ENCODE data around the gene TJP3.

Gene TJP3

DNA sequence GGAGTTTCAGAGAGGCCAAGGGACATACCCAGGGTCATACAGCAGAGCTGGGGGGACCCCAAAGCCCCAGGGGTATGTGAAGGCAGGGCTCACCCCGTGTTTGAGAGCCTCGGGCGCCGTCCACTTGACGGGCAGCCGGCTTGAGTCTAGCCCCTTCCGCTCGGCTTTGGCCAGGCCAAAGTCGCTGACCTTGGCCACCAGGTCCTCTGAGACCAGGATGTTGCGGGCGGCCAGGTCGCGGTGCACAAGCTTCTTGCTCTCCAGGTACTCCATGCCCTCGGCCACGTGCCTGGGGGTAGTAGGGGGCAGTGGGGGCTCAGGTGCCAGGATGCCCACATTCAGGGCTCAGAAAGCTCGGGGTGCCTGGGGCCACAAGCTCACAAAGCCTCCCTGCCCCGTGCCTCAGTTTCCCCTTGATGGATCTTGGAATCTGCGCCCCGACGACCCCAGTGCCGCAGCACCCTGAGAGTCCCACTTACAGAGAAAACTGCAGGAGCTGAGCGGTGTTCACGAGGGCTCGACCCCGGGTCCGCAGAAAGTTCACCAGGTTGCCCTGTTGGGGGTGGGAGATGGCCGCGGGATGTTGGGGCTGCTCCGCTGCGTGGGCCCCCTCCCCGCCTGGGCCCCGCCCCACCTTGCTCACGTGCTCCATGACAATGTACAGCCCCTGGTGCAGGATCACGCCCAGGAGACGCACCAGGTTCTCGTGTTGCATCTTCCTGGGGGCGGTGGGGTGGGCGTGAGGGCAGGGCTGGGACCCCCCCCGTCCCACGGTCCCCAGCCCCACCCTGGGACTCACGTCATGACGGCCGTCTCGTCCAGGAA is 70.9 kb downstream of the TJP3 start:
- no peak overlapping the region for H3K4me3 ChIP-seq (ENCODE audit: low read depth, low read length)
- no peak for DNase-seq (ENCODE audit: low read depth)
- TF ChIP-seq POLR2A (IDR thresholded peaks at IDR 0.05; ENCODE audit: extremely low read depth, insufficient read length), result no peak
- TF ChIP-seq, protein P1, sequence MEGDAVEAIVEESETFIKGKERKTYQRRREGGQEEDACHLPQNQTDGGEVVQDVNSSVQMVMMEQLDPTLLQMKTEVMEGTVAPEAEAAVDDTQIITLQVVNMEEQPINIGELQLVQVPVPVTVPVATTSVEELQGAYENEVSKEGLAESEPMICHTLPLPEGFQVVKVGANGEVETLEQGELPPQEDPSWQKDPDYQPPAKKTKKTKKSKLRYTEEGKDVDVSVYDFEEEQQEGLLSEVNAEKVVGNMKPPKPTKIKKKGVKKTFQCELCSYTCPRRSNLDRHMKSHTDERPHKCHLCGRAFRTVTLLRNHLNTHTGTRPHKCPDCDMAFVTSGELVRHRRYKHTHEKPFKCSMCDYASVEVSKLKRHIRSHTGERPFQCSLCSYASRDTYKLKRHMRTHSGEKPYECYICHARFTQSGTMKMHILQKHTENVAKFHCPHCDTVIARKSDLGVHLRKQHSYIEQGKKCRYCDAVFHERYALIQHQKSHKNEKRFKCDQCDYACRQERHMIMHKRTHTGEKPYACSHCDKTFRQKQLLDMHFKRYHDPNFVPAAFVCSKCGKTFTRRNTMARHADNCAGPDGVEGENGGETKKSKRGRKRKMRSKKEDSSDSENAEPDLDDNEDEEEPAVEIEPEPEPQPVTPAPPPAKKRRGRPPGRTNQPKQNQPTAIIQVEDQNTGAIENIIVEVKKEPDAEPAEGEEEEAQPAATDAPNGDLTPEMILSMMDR (IDR thresholded peaks at IDR 0.05; ENCODE audit: low read depth, low read length), result no peak
- TF ChIP-seq, protein P2, sequence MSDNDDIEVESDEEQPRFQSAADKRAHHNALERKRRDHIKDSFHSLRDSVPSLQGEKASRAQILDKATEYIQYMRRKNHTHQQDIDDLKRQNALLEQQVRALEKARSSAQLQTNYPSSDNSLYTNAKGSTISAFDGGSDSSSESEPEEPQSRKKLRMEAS (IDR thresholded peaks at IDR 0.05; ENCODE audit: low read depth, low read length), result no peak
- TF ChIP-seq MYC (IDR thresholded peaks at IDR 0.05; ENCODE audit: low read depth, low read length), result no peak

GRCh38 chr19:3780786-3781304 is 72.7 kb downstream of the TJP3 start:
- H3K4me3 ChIP-seq (ENCODE audit: low read depth, low read length), result no peak overlapping the region
- DNase-seq (ENCODE audit: low read depth), result no peak
- TF ChIP-seq, protein P1 (IDR thresholded peaks at IDR 0.05; ENCODE audit: low read depth, low read length), result no peak
- TF ChIP-seq, protein P2 (IDR thresholded peaks at IDR 0.05; ENCODE audit: low read depth, low read length), result no peak
- no peak for TF ChIP-seq POLR2A (IDR thresholded peaks at IDR 0.05; ENCODE audit: extremely low read depth, insufficient read length)
- no peak for TF ChIP-seq MYC (IDR thresholded peaks at IDR 0.05; ENCODE audit: low read depth, low read length)

DNA sequence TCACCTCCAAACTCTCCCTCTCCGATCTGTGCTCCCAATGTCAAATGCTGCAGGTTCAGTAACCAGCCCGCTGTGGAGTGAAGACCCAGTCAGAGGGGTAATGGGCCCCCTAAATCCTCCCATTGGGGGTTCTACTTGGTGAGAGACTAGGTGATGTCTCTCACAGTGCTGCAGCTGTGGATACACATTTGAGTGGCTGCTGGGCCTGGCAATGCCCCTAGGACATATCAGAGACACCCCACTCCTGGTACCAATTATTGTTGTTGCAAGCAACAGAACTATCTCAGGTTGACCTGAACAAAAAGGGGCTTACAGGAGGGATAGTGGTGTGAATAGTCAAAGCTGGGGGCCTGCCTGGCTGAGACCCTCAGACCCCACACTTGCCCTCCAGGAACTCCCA is 73.4 kb downstream of the TJP3 start:
- no peak for DNase-seq (ENCODE audit: low read depth)
- TF ChIP-seq, protein P1 (IDR thresholded peaks at IDR 0.05; ENCODE audit: low read depth, low read length), result no peak
- TF ChIP-seq MYC (IDR thresholded peaks at IDR 0.05; ENCODE audit: low read depth, low read length) (no peak), POLR2A (IDR thresholded peaks at IDR 0.05; ENCODE audit: extremely low read depth, insufficient read length) (no peak)
- TF ChIP-seq, protein P2 (IDR thresholded peaks at IDR 0.05; ENCODE audit: low read depth, low read length), result no peak
- H3K4me3 ChIP-seq (ENCODE audit: low read depth, low read length), result no peak overlapping the region

DNA sequence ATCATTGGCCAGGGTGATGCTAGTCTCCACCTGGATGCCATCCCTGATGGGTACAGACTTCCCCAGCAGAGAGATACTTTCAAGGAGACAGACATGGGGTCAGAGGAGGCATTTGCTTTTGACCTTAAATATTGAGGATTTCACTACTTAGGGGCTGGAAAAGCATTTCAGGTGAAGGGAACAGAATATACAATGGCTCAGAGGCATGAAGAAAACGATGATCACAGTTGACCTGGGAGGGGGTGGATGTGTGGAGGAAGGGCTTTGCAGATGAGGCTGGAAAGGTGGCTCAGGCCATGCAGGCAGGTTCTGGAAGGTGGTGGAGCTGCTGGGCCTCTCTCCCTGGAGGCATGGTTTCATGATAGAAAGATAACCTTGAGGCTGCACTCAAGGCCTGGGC is 74.1 kb downstream of the TJP3 start:
- TF ChIP-seq POLR2A (IDR thresholded peaks at IDR 0.05; ENCODE audit: extremely low read depth, insufficient read length) (no peak), MYC (IDR thresholded peaks at IDR 0.05; ENCODE audit: low read depth, low read length) (no peak)
- TF ChIP-seq, protein P1 (IDR thresholded peaks at IDR 0.05; ENCODE audit: low read depth, low read length), result no peak
- TF ChIP-seq, protein P2 (IDR thresholded peaks at IDR 0.05; ENCODE audit: low read depth, low read length), result no peak
- H3K4me3 ChIP-seq (ENCODE audit: low read depth, low read length), result no peak overlapping the region
- no peak for DNase-seq (ENCODE audit: low read depth)

- no peak overlapping the region for H3K4me3 ChIP-seq (ENCODE audit: low read depth, low read length)
- TF ChIP-seq, protein P2 (IDR thresholded peaks at IDR 0.05; ENCODE audit: low read depth, low read length), result no peak
- TF ChIP-seq POLR2A (IDR thresholded peaks at IDR 0.05; ENCODE audit: extremely low read depth, insufficient read length), result no peak
- TF ChIP-seq, protein P1 (IDR thresholded peaks at IDR 0.05; ENCODE audit: low read depth, low read length), result no peak
- TF ChIP-seq MYC (IDR thresholded peaks at IDR 0.05; ENCODE audit: low read depth, low read length), result no peak
- DNase-seq (ENCODE audit: low read depth), result no peak
Measured at GRCh38 chr19:3782903-3783302, 74.7 kb downstream of the TJP3 start.
